BJ (cell line): Measurements from ENCODE around the gene SORD. TPM values are rescaled to one million over a fixed set of nuclear protein-coding genes. Genes with fewer than 3 reads are reported as not detected.

Experiments used
- CTCF ChIA-PET: fragments of 350-600 bp; formaldehyde crosslinking; extraction: SDS; loops from one replicate; lab custom pipeline; 2021; ENCODE audit warnings: antibody characterized with exemption, inconsistent platforms; lab: Yijun Ruan, JAX
- POLR2A ChIA-PET: fragments of 300-600 bp; sonication (Branson Sonifier 250); formaldehyde crosslinking; extraction: SDS; loops from one replicate; lab custom pipeline; 2021; ENCODE audit warnings: antibody characterized with exemption; lab: Charles Lee
- DNase-seq: peaks from one replicate; pipeline ENCODE4 v3.0.0-alpha.2; 2011; ENCODE audit warnings: low read depth
- H3K27me3 ChIP-seq: 2 replicates; pipeline ENCODE4 v1.6.0; 2011; ENCODE audit warnings: low read length; ENCODE audit not compliant: control insufficient read depth, insufficient read depth
- H3K36me3 ChIP-seq: 2 replicates; pipeline ENCODE4 v1.5.1; 2011; ENCODE audit warnings: low read length; ENCODE audit not compliant: control insufficient read depth, insufficient read depth
- H3K4me3 ChIP-seq: 2 replicates; pipeline ENCODE4 v1.5.1; 2011; ENCODE audit warnings: low read depth, mild to moderate bottlenecking, control low read depth, low read length
- polyA plus RNA-seq: library from polyadenylated mRNA; depleted of rRNA; stranded (reverse); fragments of >200 nt; gene quantifications from 2 replicates; pipeline ENCODE4 v1.2.3, GENCODE V29; 2011
- TF ChIP-seq, protein P1 (sequence below): IDR thresholded peaks from 2 replicates; pipeline ENCODE4 v1.5.1; 2011; ENCODE audit warnings: low read depth, mild to moderate bottlenecking, control low read depth, inconsistent platforms, low read length, moderate library complexity; ENCODE audit not compliant: insufficient read depth

Gene SORD
- polyA plus RNA-seq, 1 experiment = 30.4 TPM

- Histone ChIP-seq H3K36me3 (no peaks in the 10 kb centered on the region), H3K4me3 (no peak overlapping the region), H3K27me3 (peaks cover 62% of the 10 kb centered on the region)
- ChIA-PET CTCF (interaction anchor here (0.6 to 1.2 kb wide), 2 partner anchors 20 to 92 kb away, joined by 3 to 4 read pairs; no protein-coding TSS in a partner anchor), POLR2A (no interaction called here)
- TF ChIP-seq, protein P1, sequence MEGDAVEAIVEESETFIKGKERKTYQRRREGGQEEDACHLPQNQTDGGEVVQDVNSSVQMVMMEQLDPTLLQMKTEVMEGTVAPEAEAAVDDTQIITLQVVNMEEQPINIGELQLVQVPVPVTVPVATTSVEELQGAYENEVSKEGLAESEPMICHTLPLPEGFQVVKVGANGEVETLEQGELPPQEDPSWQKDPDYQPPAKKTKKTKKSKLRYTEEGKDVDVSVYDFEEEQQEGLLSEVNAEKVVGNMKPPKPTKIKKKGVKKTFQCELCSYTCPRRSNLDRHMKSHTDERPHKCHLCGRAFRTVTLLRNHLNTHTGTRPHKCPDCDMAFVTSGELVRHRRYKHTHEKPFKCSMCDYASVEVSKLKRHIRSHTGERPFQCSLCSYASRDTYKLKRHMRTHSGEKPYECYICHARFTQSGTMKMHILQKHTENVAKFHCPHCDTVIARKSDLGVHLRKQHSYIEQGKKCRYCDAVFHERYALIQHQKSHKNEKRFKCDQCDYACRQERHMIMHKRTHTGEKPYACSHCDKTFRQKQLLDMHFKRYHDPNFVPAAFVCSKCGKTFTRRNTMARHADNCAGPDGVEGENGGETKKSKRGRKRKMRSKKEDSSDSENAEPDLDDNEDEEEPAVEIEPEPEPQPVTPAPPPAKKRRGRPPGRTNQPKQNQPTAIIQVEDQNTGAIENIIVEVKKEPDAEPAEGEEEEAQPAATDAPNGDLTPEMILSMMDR = no peak
- DNase-seq = no peak
These were observed 90.5 kb downstream of the SORD start for GRCh38 chr15:45113380-45113990.

DNA sequence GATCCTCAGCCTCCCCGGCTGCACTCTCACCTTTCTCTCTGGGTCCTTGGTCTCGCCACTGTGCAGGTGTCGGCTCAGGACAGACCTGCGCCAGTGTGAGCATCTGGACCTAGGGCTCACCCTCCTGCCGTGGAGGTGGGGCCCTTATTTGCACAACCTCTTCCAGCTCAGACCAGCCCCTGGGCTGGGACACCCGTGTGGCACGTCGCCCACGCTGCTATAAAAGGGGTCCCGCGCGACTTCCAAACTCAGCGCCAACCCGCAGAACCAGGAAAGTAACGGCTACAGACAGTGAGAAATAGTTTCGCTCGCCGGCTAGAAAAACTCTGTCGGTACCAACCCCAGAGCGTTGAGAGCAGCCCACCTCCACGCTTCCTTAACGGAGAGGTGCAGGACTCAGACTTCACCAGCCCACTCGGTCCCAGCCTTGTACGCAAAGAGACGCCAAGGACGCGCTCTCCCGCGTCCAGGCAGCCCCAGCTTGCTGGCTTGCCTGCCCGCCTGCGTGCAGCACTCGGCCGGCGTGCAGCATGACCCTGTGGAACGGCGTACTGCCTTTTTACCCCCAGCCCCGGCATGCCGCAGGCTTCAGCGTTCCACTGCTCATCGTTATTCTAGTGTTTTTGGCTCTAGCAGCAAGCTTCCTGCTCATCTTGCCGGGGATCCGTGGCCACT lies 91.2 kb downstream of the SORD start, which contains the start of the genes DUOX2 and DUOXA2:
Gene DUOX2, minus strand, starts transcription at position 97 of the 675 bp plus-strand sequence. CDS start 761 bp downstream, outside the sequence.
Gene DUOXA2, plus strand, starts transcription at position 251 of the 675 bp plus-strand sequence. Its CDS starts 280 bp downstream, at position 531.
- H3K36me3 ChIP-seq = no peaks in the 10 kb centered on the region
- no peak for DNase-seq
- CTCF ChIA-PET = interaction anchor here (0.6 to 1.6 kb wide), 2 partner anchors 12 to 92 kb away, joined by 4 to 10 read pairs; no protein-coding TSS in a partner anchor
- peaks cover 60% of the 10 kb centered on the region for H3K27me3 ChIP-seq
- TF ChIP-seq, protein P1 = no peak
- POLR2A ChIA-PET = no interaction called here
- H3K4me3 ChIP-seq = no peak within 1 kb of the TSS

GRCh38 chr15:45114751-45115085 lies 91.7 kb downstream of the SORD start:
- CTCF ChIA-PET = interaction anchor here (1.6 kb wide), 1 partner anchor 11 kb away, joined by 10 read pairs; no protein-coding TSS in a partner anchor
- Histone ChIP-seq H3K4me3 (no peak overlapping the region), H3K27me3 (peaks cover 58% of the 10 kb centered on the region), H3K36me3 (no peaks in the 10 kb centered on the region)
- POLR2A ChIA-PET = no interaction called here
- no peak for DNase-seq
- TF ChIP-seq, protein P1 = no peak

- no peak for DNase-seq
- no peak overlapping the region for H3K4me3 ChIP-seq
- ChIA-PET CTCF (interaction anchor here (1.6 to 3.4 kb wide), 2 partner anchors 11 kb away, joined by 10 to 29 read pairs; no protein-coding TSS in a partner anchor), POLR2A (no interaction called here)
- TF ChIP-seq, protein P1 = no peak
- peaks cover 52% of the 10 kb centered on the region for H3K27me3 ChIP-seq
- no peaks in the 10 kb centered on the region for H3K36me3 ChIP-seq
These were observed 92.4 kb downstream of the SORD start for GRCh38 chr15:45115312-45115820.

DNA sequence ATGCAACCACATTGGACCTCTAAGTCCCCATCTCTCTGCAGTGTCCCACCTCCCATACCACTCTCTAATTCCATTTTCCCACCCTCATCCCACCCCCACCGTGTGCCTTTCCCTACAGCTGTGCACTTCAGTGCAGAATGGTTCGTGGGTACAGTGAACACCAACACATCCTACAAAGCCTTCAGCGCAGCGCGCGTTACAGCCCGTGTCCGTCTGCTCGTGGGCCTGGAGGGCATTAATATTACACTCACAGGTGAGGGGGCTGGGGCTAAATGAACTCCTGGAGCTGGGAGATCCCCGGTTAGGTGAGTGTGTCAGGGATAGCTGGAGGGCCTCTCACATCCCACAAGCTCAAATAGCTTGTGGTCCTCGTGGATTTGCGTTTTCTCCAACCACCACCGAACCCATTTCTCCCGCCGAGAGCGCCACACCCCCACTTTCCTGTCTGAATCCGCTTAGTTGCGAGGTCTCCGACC lies 93.0 kb downstream of the SORD start:
- no peaks in the 10 kb centered on the region for H3K36me3 ChIP-seq
- no peak overlapping the region for H3K4me3 ChIP-seq
- POLR2A ChIA-PET = no interaction called here
- CTCF ChIA-PET = interaction anchor here (3.4 kb wide), 1 partner anchor 11 kb away, joined by 29 read pairs; no protein-coding TSS in a partner anchor
- H3K27me3 ChIP-seq = peaks cover 52% of the 10 kb centered on the region
- no peak for DNase-seq
- TF ChIP-seq, protein P1 = no peak
